OCI-LY3 (cell line): ENCODE results near the gene NTN5.

Experiments
- EZH2phosphoT487 ChIP-seq: fragments of 200-600 bp; shearing (Covaris generic); IDR thresholded peaks from 2 replicates; pipeline ENCODE4 v1.6.1; 2018; ENCODE audit warnings: antibody characterized with exemption, mixed run types, low read depth
- TF ChIP-seq, protein P1 (sequence below): fragments of 200-600, 300-600 bp; sonication (generic); IDR thresholded peaks from 2 replicates; pipeline ENCODE4 v1.5.1; 2014; ENCODE audit warnings: antibody characterized with exemption, low read length, low read depth

- TF ChIP-seq, protein P1, sequence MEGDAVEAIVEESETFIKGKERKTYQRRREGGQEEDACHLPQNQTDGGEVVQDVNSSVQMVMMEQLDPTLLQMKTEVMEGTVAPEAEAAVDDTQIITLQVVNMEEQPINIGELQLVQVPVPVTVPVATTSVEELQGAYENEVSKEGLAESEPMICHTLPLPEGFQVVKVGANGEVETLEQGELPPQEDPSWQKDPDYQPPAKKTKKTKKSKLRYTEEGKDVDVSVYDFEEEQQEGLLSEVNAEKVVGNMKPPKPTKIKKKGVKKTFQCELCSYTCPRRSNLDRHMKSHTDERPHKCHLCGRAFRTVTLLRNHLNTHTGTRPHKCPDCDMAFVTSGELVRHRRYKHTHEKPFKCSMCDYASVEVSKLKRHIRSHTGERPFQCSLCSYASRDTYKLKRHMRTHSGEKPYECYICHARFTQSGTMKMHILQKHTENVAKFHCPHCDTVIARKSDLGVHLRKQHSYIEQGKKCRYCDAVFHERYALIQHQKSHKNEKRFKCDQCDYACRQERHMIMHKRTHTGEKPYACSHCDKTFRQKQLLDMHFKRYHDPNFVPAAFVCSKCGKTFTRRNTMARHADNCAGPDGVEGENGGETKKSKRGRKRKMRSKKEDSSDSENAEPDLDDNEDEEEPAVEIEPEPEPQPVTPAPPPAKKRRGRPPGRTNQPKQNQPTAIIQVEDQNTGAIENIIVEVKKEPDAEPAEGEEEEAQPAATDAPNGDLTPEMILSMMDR: no peak
- no peak for TF ChIP-seq EZH2phosphoT487
Measured at GRCh38 chr19:48687776-48688175, 15.0 kb upstream of the NTN5 start.
